ENCODE results near the gene CTCFL. TPM values are rescaled to one million over a fixed set of nuclear protein-coding genes. Genes with fewer than 3 reads are reported as not detected.

CTCFL gene
- total and polyA plus RNA-seq, 10 donors: 0.23 to 0.45 (median 0.26) TPM; not detected in 7

- Histone ChIP-seq H3K36me3 (no peaks in the 10 kb centered on the region), H3K4me1 (no peaks in the 10 kb centered on the region), H3K9me3 (no peaks in the 10 kb centered on the region), H3K27me3 (replicated peaks in 1 of 7) (peaks cover 0 to 50% (median 0%) of the 10 kb centered on the region in 7 donors), H3K27ac (no peak overlapping the region), H3K4me3 (no peak overlapping the region)
- no peak for TF ChIP-seq POLR2A (IDR thresholded peaks at IDR 0.05)
- no peak for TF ChIP-seq POLR2AphosphoS5 (IDR thresholded peaks at IDR 0.05)
- no peak for TF ChIP-seq CTCF (IDR thresholded peaks at IDR 0.05 in 8 of 11, conservative IDR thresholded peaks at IDR 0.05 in 3 of 11)
- intact Hi-C loops (cut with DNase I; ENCODE audit: low total_unique reads): no loop called here
- peak; percentile 14 for DNase-seq
- WGBS, 5 donors: 87 to 91% (median 89%) methylated on average over 10 of the region's 10 CpGs
Observed at GRCh38 chr20:57559289-57559634, 34.3 kb upstream of the CTCFL start.

GRCh38 chr20:57558614-57559288 is 33.8 kb upstream of the CTCFL start:
- Histone ChIP-seq H3K4me1 (no peaks in the 10 kb centered on the region), H3K27me3 (replicated peaks in 1 of 7) (peaks cover 0 to 46% (median 0%) of the 10 kb centered on the region in 7 donors), H3K36me3 (no peaks in the 10 kb centered on the region), H3K27ac (no peak overlapping the region), H3K4me3 (no peak overlapping the region), H3K9me3 (no peaks in the 10 kb centered on the region)
- intact Hi-C loops (cut with DNase I; ENCODE audit: low total_unique reads): no loop called here
- peak; percentile 33 for DNase-seq
- WGBS, 5 donors: 73 to 85% (median 78%) methylated on average over 15 of the region's 15 CpGs
- TF ChIP-seq POLR2A (IDR thresholded peaks at IDR 0.05): no peak
- TF ChIP-seq CTCF (IDR thresholded peaks at IDR 0.05 in 8 of 11, conservative IDR thresholded peaks at IDR 0.05 in 3 of 11): no peak

- DNase-seq: no peak
- H3K36me3 ChIP-seq: no peaks in the 10 kb centered on the region
- no peak overlapping the region for H3K4me3 ChIP-seq
- intact Hi-C loops (cut with DNase I; ENCODE audit: low total_unique reads): no loop called here
- TF ChIP-seq POLR2AphosphoS5 (IDR thresholded peaks at IDR 0.05) (no peak), POLR2A (IDR thresholded peaks at IDR 0.05) (no peak), CTCF (IDR thresholded peaks at IDR 0.05 in 8 of 11, conservative IDR thresholded peaks at IDR 0.05 in 3 of 11) (no peak)
- peaks cover 0 to 4% (median 0%) of the 10 kb centered on the region in 6 donors for H3K4me1 ChIP-seq
- WGBS, 5 donors: 72 to 87% (median 77%) methylated on average over 9 of the region's 9 CpGs
- H3K9me3 ChIP-seq: no peaks in the 10 kb centered on the region
- no peak overlapping the region for H3K27ac ChIP-seq
- H3K27me3 ChIP-seq (replicated peaks in 1 of 7): peaks cover 0 to 46% (median 0%) of the 10 kb centered on the region in 7 donors
Observed at GRCh38 chr20:57557926-57558613, 33.1 kb upstream of the CTCFL start.

- no peak overlapping the region for H3K4me3 ChIP-seq
- TF ChIP-seq POLR2A (IDR thresholded peaks at IDR 0.05) (no peak), CTCF (IDR thresholded peaks at IDR 0.05 in 8 of 11, conservative IDR thresholded peaks at IDR 0.05 in 3 of 11) (no peak), POLR2AphosphoS5 (IDR thresholded peaks at IDR 0.05) (no peak)
- intact Hi-C loops (cut with DNase I; ENCODE audit: low total_unique reads): no loop called here
- no peaks in the 10 kb centered on the region for H3K9me3 ChIP-seq
- H3K27me3 ChIP-seq (replicated peaks in 1 of 7): peaks cover 0 to 46% (median 0%) of the 10 kb centered on the region in 7 donors
- no peak overlapping the region for H3K27ac ChIP-seq
- peaks cover 0 to 4% (median 0%) of the 10 kb centered on the region in 6 donors for H3K4me1 ChIP-seq
- 60 to 93% (median 83%) methylated on average over 2 to 3 of the region's 3 CpGs for WGBS, 5 donors
- DNase-seq: no peak
- no peaks in the 10 kb centered on the region for H3K36me3 ChIP-seq
Observed at GRCh38 chr20:57556980-57557274, 32.0 kb upstream of the CTCFL start.

Measured in spleen (tissue), 11 donors.